ENCODE measurements around the gene MPZL1.

The MPZL1 gene

GRCh38 chr1:167819849-167820683 is 98.3 kb downstream of the MPZL1 start:
- DNase-seq (ENCODE audit: low read depth, low spot score), result peak; percentile 94
- peak overlapping the region; percentile 12 for H3K4me3 ChIP-seq (ENCODE audit: low read depth, low read length)
- in situ Hi-C loops (cut with HindIII; ENCODE audit: low sequenced_read_pairs), result no loop called here
- no peak for TF ChIP-seq CTCF (IDR thresholded peaks at IDR 0.05; ENCODE audit: low read depth, low read length)

- H3K4me3 ChIP-seq (ENCODE audit: low read depth, low read length), result no peak overlapping the region
- TF ChIP-seq CTCF (IDR thresholded peaks at IDR 0.05; ENCODE audit: low read depth, low read length), result no peak
- in situ Hi-C loops (cut with HindIII; ENCODE audit: low sequenced_read_pairs), result no loop called here
- no peak for DNase-seq (ENCODE audit: low read depth, low spot score)
These were observed 99.0 kb downstream of the MPZL1 start for GRCh38 chr1:167820684-167821355.

GRCh38 chr1:167821356-167821685 is 99.5 kb downstream of the MPZL1 start:
- in situ Hi-C loops (cut with HindIII; ENCODE audit: low sequenced_read_pairs), result no loop called here
- TF ChIP-seq CTCF (IDR thresholded peaks at IDR 0.05; ENCODE audit: low read depth, low read length), result no peak
- H3K4me3 ChIP-seq (ENCODE audit: low read depth, low read length), result no peak overlapping the region
- DNase-seq (ENCODE audit: low read depth, low spot score), result no peak

- no peak overlapping the region for H3K4me3 ChIP-seq (ENCODE audit: low read depth, low read length)
- in situ Hi-C loops (cut with HindIII; ENCODE audit: low sequenced_read_pairs), result no loop called here
- DNase-seq (ENCODE audit: low read depth, low spot score), result no peak
- no peak for TF ChIP-seq CTCF (IDR thresholded peaks at IDR 0.05; ENCODE audit: low read depth, low read length)
These were observed 100.3 kb downstream of the MPZL1 start for GRCh38 chr1:167821969-167822685.

GRCh38 chr1:167824163-167824794 is 102.5 kb downstream of the MPZL1 start:
- no peak for TF ChIP-seq CTCF (IDR thresholded peaks at IDR 0.05; ENCODE audit: low read depth, low read length)

GRCh38 chr1:167825419-167826079 is 103.8 kb downstream of the MPZL1 start:
- in situ Hi-C loops (cut with HindIII; ENCODE audit: low sequenced_read_pairs), result no loop called here
- no peak for DNase-seq (ENCODE audit: low read depth, low spot score)
- no peak for TF ChIP-seq CTCF (IDR thresholded peaks at IDR 0.05; ENCODE audit: low read depth, low read length)
- H3K4me3 ChIP-seq (ENCODE audit: low read depth, low read length), result no peak overlapping the region

More at GRCh38 chr1:167824163-167824794, 102.5 kb downstream of the MPZL1 start:
- no peak for DNase-seq (ENCODE audit: low read depth, low spot score)
- H3K4me3 ChIP-seq (ENCODE audit: low read depth, low read length), result no peak overlapping the region
- in situ Hi-C loops (cut with HindIII; ENCODE audit: low sequenced_read_pairs), result no loop called here

All from astrocyte of the spinal cord (primary cell).